Measurements from ENCODE around the gene ZDHHC14.
A peak's percentile ranks its signal among the peaks of the same experiment; 100 is the strongest.

Gene ZDHHC14

GRCh38 chr6:157621406-157621805 is 240.4 kb downstream of the ZDHHC14 start:
- no peak overlapping the region for H2BK120ac ChIP-seq (ENCODE audit: low read depth, low read length)
- no peak overlapping the region for H3K4ac ChIP-seq (ENCODE audit: low read depth, low read length)
- H3K23ac ChIP-seq (ENCODE audit: low read length), result no peak overlapping the region
- no peak overlapping the region for H3K9ac ChIP-seq (ENCODE audit: low read length)
- no peak overlapping the region for H3K4me3 ChIP-seq (ENCODE audit: low read length)
- H3K79me2 ChIP-seq (ENCODE audit: control insufficient read depth, insufficient read depth, low read length), result no peaks in the 10 kb centered on the region
- no peak overlapping the region for H3K4me2 ChIP-seq (ENCODE audit: low read length)
- no peaks in the 10 kb centered on the region for H3K4me1 ChIP-seq (ENCODE audit: control insufficient read depth, low read depth, low read length)
- H3K56ac ChIP-seq (ENCODE audit: low read length), result no peak overlapping the region
- no peak overlapping the region for H4K5ac ChIP-seq (ENCODE audit: low read length)
- no peak overlapping the region for H3K18ac ChIP-seq (ENCODE audit: low read length)
- no peaks in the 10 kb centered on the region for H3K36me3 ChIP-seq (ENCODE audit: control insufficient read depth, insufficient read depth, low read length)
- H3K27me3 ChIP-seq (ENCODE audit: insufficient read depth, low read length, poor library complexity), result no peaks in the 10 kb centered on the region
- no peak overlapping the region for H2BK15ac ChIP-seq (replicated peaks; ENCODE audit: low read depth)
- no peaks in the 10 kb centered on the region for H3K79me1 ChIP-seq (ENCODE audit: low read length)
- no peak overlapping the region for H2AK5ac ChIP-seq (ENCODE audit: low read length)
- DNase-seq, result no peak
- H3K27ac ChIP-seq (ENCODE audit: low read depth, low read length), result no peak overlapping the region
- H2BK5ac ChIP-seq (ENCODE audit: low read length), result no peak overlapping the region
- H4K8ac ChIP-seq (ENCODE audit: low read depth, low read length), result no peak overlapping the region
- no CpG with 5 or more reads among the region's 6 CpGs for WGBS (ENCODE audit: extremely low coverage, insufficient coverage, low lambda C conversion rate)

- Histone ChIP-seq H2BK120ac (ENCODE audit: low read depth, low read length) (no peak overlapping the region), H3K56ac (ENCODE audit: low read length) (no peak overlapping the region), H3K4me2 (ENCODE audit: low read length) (no peak overlapping the region), H3K4me1 (ENCODE audit: control insufficient read depth, low read depth, low read length) (no peaks in the 10 kb centered on the region), H3K4me3 (ENCODE audit: low read length) (no peak overlapping the region), H3K79me2 (ENCODE audit: control insufficient read depth, insufficient read depth, low read length) (no peaks in the 10 kb centered on the region), H4K8ac (ENCODE audit: low read depth, low read length) (no peak overlapping the region), H3K27ac (ENCODE audit: low read depth, low read length) (no peak overlapping the region), H3K23ac (ENCODE audit: low read length) (no peak overlapping the region), H3K9ac (ENCODE audit: low read length) (no peak overlapping the region), H4K5ac (ENCODE audit: low read length) (no peak overlapping the region), H2BK15ac (replicated peaks; ENCODE audit: low read depth) (no peak overlapping the region), H3K27me3 (ENCODE audit: insufficient read depth, low read length, poor library complexity) (no peaks in the 10 kb centered on the region), H2BK5ac (ENCODE audit: low read length) (no peak overlapping the region), H3K18ac (ENCODE audit: low read length) (no peak overlapping the region), H3K79me1 (ENCODE audit: low read length) (no peaks in the 10 kb centered on the region), H3K36me3 (ENCODE audit: control insufficient read depth, insufficient read depth, low read length) (no peaks in the 10 kb centered on the region), H3K4ac (ENCODE audit: low read depth, low read length) (no peak overlapping the region), H2AK5ac (ENCODE audit: low read length) (no peak overlapping the region)
- no peak for DNase-seq
- WGBS (ENCODE audit: extremely low coverage, insufficient coverage, low lambda C conversion rate), result no CpG with 5 or more reads among the region's 3 CpGs
Measured at GRCh38 chr6:157622427-157622826, 241.4 kb downstream of the ZDHHC14 start.

- Histone ChIP-seq H3K56ac (ENCODE audit: low read length) (no peak overlapping the region), H3K4me1 (ENCODE audit: control insufficient read depth, low read depth, low read length) (peaks cover 2% of the 10 kb centered on the region), H3K79me2 (ENCODE audit: control insufficient read depth, insufficient read depth, low read length) (no peaks in the 10 kb centered on the region), H3K36me3 (ENCODE audit: control insufficient read depth, insufficient read depth, low read length) (no peaks in the 10 kb centered on the region), H3K27ac (ENCODE audit: low read depth, low read length) (no peak overlapping the region), H2BK120ac (ENCODE audit: low read depth, low read length) (no peak overlapping the region), H2AK5ac (ENCODE audit: low read length) (no peak overlapping the region), H3K79me1 (ENCODE audit: low read length) (no peaks in the 10 kb centered on the region), H3K23ac (ENCODE audit: low read length) (no peak overlapping the region), H3K4me3 (ENCODE audit: low read length) (no peak overlapping the region), H3K18ac (ENCODE audit: low read length) (no peak overlapping the region), H2BK5ac (ENCODE audit: low read length) (no peak overlapping the region), H3K27me3 (ENCODE audit: insufficient read depth, low read length, poor library complexity) (no peaks in the 10 kb centered on the region), H2BK15ac (replicated peaks; ENCODE audit: low read depth) (no peak overlapping the region), H4K5ac (ENCODE audit: low read length) (no peak overlapping the region), H3K4ac (ENCODE audit: low read depth, low read length) (no peak overlapping the region), H3K4me2 (ENCODE audit: low read length) (no peak overlapping the region), H4K8ac (ENCODE audit: low read depth, low read length) (no peak overlapping the region), H3K9ac (ENCODE audit: low read length) (no peak overlapping the region)
- no peak for DNase-seq
- WGBS (ENCODE audit: extremely low coverage, insufficient coverage, low lambda C conversion rate), result no CpG with 5 or more reads among the region's 7 CpGs
Measured at GRCh38 chr6:157625111-157625510, 244.1 kb downstream of the ZDHHC14 start.

- Histone ChIP-seq H2AK5ac (ENCODE audit: low read length) (no peak overlapping the region), H3K18ac (ENCODE audit: low read length) (no peak overlapping the region), H4K5ac (ENCODE audit: low read length) (no peak overlapping the region), H3K4ac (ENCODE audit: low read depth, low read length) (no peak overlapping the region), H3K27ac (ENCODE audit: low read depth, low read length) (no peak overlapping the region), H3K4me3 (ENCODE audit: low read length) (no peak overlapping the region), H3K79me2 (ENCODE audit: control insufficient read depth, insufficient read depth, low read length) (no peaks in the 10 kb centered on the region), H3K4me1 (ENCODE audit: control insufficient read depth, low read depth, low read length) (peaks cover 2% of the 10 kb centered on the region), H3K79me1 (ENCODE audit: low read length) (no peaks in the 10 kb centered on the region), H2BK120ac (ENCODE audit: low read depth, low read length) (no peak overlapping the region), H2BK5ac (ENCODE audit: low read length) (no peak overlapping the region), H3K56ac (ENCODE audit: low read length) (no peak overlapping the region), H3K23ac (ENCODE audit: low read length) (no peak overlapping the region), H3K36me3 (ENCODE audit: control insufficient read depth, insufficient read depth, low read length) (no peaks in the 10 kb centered on the region), H3K27me3 (ENCODE audit: insufficient read depth, low read length, poor library complexity) (no peaks in the 10 kb centered on the region), H3K9ac (ENCODE audit: low read length) (no peak overlapping the region), H4K8ac (ENCODE audit: low read depth, low read length) (no peak overlapping the region), H3K4me2 (ENCODE audit: low read length) (no peak overlapping the region), H2BK15ac (replicated peaks; ENCODE audit: low read depth) (no peak overlapping the region)
- DNase-seq, result no peak
- no CpG with 5 or more reads among the region's 10 CpGs for WGBS (ENCODE audit: extremely low coverage, insufficient coverage, low lambda C conversion rate)
Measured at GRCh38 chr6:157625764-157626163, 244.8 kb downstream of the ZDHHC14 start.

- Histone ChIP-seq H3K4me2 (ENCODE audit: low read length) (no peak overlapping the region), H3K56ac (ENCODE audit: low read length) (no peak overlapping the region), H2BK15ac (replicated peaks; ENCODE audit: low read depth) (no peak overlapping the region), H3K18ac (ENCODE audit: low read length) (no peak overlapping the region), H2BK5ac (ENCODE audit: low read length) (no peak overlapping the region), H3K9ac (ENCODE audit: low read length) (no peak overlapping the region), H3K4me1 (ENCODE audit: control insufficient read depth, low read depth, low read length) (peaks cover 2% of the 10 kb centered on the region), H3K79me1 (ENCODE audit: low read length) (no peaks in the 10 kb centered on the region), H4K8ac (ENCODE audit: low read depth, low read length) (no peak overlapping the region), H4K5ac (ENCODE audit: low read length) (no peak overlapping the region), H2AK5ac (ENCODE audit: low read length) (no peak overlapping the region), H3K79me2 (ENCODE audit: control insufficient read depth, insufficient read depth, low read length) (no peaks in the 10 kb centered on the region), H3K27ac (ENCODE audit: low read depth, low read length) (no peak overlapping the region), H3K4me3 (ENCODE audit: low read length) (no peak overlapping the region), H3K23ac (ENCODE audit: low read length) (no peak overlapping the region), H3K27me3 (ENCODE audit: insufficient read depth, low read length, poor library complexity) (no peaks in the 10 kb centered on the region), H3K36me3 (ENCODE audit: control insufficient read depth, insufficient read depth, low read length) (no peaks in the 10 kb centered on the region), H2BK120ac (ENCODE audit: low read depth, low read length) (no peak overlapping the region), H3K4ac (ENCODE audit: low read depth, low read length) (no peak overlapping the region)
- DNase-seq, result no peak
- WGBS (ENCODE audit: extremely low coverage, insufficient coverage, low lambda C conversion rate), result no CpG with 5 or more reads among the region's 11 CpGs
Measured at GRCh38 chr6:157627195-157627966, 246.4 kb downstream of the ZDHHC14 start.

GRCh38 chr6:157628463-157628862 is 247.5 kb downstream of the ZDHHC14 start:
- DNase-seq, result no peak
- Histone ChIP-seq H3K56ac (ENCODE audit: low read length) (peak overlapping the region; percentile 10), H2AK5ac (ENCODE audit: low read length) (no peak overlapping the region), H3K79me2 (ENCODE audit: control insufficient read depth, insufficient read depth, low read length) (no peaks in the 10 kb centered on the region), H2BK5ac (ENCODE audit: low read length) (no peak overlapping the region), H2BK15ac (replicated peaks; ENCODE audit: low read depth) (no peak overlapping the region), H3K27ac (ENCODE audit: low read depth, low read length) (no peak overlapping the region), H3K23ac (ENCODE audit: low read length) (no peak overlapping the region), H3K79me1 (ENCODE audit: low read length) (no peaks in the 10 kb centered on the region), H3K4me1 (ENCODE audit: control insufficient read depth, low read depth, low read length) (peaks cover 2% of the 10 kb centered on the region), H3K4me2 (ENCODE audit: low read length) (no peak overlapping the region), H3K9ac (ENCODE audit: low read length) (no peak overlapping the region), H3K4me3 (ENCODE audit: low read length) (no peak overlapping the region), H3K18ac (ENCODE audit: low read length) (no peak overlapping the region), H4K8ac (ENCODE audit: low read depth, low read length) (no peak overlapping the region), H3K27me3 (ENCODE audit: insufficient read depth, low read length, poor library complexity) (no peaks in the 10 kb centered on the region), H4K5ac (ENCODE audit: low read length) (no peak overlapping the region), H3K4ac (ENCODE audit: low read depth, low read length) (no peak overlapping the region), H3K36me3 (ENCODE audit: control insufficient read depth, insufficient read depth, low read length) (no peaks in the 10 kb centered on the region), H2BK120ac (ENCODE audit: low read depth, low read length) (no peak overlapping the region)
- no CpG with 5 or more reads among the region's 11 CpGs for WGBS (ENCODE audit: extremely low coverage, insufficient coverage, low lambda C conversion rate)

Data from mesendoderm (in vitro differentiated cells).